NCI-H146 treated with DMSO at 0.1 percent for 48 hours (cell line): ENCODE results near the gene IFT122.

Experiments used
- DNase-seq: peaks from one replicate; lab custom pipeline; 2025; ENCODE audit not compliant: unreplicated experiment; lab: John Stamatoyannopoulos, UW

IFT122 gene

DNA sequence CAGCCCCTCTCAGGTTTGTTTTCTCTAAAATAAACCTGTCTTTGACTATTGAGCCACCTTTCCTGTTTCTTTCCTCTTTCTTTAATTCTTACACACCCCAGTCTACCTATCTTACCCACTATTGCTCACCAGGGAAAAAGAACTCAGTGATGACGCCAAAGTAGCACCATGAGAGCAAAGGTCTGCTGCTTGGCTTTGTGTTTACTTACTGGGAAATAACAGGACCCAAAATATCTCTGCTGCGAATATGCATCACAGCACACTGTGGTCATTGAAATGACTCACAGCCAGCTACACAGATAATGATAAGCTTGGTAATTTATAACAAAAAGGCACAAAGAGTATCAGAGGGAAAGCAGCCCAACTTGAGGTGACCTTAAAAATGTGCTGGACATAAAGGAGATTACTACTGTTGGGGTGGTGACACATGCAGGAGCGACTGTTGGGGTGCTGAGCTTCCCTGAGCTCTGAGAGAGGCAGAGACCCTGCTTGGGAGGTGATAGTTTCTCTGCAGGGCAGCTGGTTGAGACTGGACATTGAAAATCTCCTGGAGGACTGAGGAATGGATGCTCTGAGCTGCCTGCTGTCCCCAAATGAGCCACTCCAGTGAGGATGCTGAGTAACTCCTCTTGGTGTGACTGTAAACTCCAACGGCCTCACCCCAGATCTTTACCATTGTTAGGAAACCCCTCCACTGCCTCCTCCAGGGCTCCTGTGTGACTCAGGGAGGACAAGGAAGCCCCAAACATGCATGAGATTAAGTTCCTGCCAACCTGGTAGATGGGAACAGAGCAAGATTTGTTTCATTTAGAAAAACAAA is 26.1 kb upstream of the IFT122 start:
- no peak for DNase-seq

DNA sequence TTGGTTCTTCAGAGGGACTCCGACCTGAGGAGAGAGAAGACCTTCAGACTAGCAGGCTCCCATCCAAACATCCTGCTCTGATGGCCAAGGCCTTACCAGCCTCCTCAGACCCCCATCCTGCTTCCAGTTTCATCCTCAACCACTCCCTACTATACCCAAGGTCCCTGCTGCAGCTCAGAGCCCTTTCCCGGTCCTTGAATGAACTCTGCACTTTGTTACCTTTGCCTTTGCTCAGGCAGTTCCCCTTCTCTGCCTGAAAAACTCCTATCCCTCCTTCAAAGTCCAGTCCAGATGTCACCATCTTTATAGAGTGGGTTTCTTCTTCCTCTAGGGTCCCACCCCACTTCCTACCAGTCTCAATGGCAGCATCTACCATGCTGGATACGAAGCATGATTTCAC is 24.6 kb upstream of the IFT122 start:
- DNase-seq = no peak

DNA sequence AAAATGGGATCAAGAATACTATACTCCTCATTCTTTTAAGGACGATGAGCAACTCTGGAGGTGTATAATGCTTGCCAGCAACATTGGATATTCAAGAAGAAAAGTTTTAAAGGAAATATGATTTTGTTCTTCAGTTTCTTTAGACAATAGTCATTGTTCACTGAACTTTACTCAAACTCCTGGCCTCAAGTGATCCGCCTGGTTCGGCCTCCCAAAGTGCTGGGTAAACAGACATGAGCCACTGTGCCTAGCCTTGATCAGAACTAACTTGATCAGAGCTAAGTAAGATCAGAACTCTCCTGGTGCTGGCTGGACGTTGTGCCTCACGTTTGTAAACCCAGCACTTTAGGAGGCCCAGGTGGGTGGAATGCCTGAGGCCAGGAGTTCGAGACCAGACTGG is 24.2 kb upstream of the IFT122 start:
- DNase-seq = no peak

DNA sequence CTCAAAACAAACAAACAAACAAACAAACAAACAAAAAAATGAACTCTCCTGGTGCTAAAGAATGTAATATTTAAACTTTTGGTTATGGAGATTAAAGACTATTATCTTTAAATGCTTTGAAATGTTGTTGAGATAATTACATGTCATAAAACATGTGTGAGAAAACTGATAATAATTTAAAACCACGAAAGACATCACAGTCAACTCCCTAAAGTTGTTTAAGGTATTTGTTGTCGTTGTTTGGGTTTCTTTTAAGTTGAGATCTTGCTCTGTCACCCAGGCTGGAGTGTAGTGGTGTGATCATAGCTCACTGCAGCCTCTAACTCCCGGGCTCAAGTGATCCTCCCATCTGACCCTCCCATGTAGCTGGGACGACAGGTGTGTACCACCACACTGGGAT is 23.6 kb upstream of the IFT122 start:
- no peak for DNase-seq

DNA sequence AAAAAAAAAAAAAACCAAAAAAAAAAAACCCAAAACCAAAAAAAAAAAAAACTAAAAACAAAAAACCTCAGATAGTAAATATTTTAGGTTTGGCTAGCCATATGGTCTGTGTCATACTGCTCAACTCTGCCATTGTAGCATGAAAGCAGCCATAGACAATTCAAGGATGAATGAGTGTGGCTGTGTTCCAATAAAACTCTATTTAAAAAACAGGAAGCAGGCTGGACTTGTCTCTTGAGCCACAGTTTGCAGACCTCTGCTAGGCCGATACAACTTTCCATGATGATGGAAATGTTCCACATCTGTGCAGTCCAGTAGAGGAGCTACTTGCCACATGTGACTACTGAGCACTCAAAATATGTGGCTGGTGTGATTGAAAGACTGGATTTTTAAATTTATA is 22.7 kb upstream of the IFT122 start:
- no peak for DNase-seq

DNA sequence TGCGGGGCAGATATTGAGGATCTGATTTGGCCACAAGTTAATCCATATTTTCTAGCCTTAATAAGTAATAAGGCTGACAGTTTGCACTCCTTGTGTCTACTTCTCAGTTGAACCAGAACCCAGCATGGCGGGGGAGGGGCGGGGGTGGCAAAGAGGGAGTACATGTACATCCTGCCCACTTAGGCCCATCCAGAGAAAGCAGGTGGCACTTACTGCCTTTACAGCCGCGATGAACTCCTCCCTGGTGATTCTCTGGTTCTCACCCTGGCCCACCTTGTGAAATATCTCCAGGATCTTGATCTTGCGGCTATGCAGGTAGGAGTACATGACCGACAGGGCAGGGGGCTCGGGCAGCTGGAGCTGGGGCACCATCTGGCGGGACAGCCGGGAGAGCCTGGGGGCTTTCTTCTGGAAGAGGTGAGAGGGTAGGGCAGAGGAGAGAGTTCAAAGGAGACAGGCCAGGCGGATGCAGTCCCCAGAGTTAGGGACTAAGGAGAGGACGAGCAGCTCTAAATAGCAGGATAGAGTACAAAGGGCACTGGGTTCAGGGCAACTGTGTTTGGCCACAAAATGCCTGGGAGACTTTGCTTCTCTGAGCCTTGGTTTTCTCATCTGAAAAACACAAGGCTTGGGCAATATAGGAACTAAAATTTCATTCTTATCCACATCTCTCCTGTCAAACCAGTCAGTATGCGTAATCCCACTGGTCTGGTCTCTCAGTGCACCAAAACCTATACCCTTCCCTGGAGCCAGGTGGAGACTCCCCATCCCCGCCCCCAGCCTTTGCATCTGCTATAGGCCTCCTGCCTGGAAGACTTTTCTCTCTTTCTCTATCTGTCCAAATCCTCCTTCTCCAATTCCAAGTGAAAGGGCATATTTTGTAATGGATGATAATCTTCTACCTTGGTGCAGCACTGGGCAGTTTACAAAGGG is 21.7 kb upstream of the IFT122 start:
- DNase-seq = no peak

DNA sequence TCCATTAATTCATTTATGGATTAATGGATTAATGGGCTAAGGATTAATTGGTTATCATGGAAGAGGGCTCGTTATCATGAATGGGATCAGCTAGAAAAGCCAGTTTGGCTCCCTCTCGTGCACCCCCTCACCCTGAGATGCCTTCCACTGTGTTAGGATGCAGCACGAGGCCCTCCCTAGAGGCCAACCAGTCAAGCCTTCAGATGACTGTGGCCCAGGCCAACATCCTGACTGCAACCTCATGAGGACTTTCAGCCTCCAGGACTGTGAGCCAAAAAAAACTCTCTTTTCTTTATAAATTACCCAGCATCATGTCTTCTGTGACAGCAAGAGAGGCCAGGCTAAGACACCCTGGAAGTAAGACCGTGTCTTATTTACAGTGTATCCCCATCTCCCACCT is 20.5 kb upstream of the IFT122 start:
- no peak for DNase-seq

DNA sequence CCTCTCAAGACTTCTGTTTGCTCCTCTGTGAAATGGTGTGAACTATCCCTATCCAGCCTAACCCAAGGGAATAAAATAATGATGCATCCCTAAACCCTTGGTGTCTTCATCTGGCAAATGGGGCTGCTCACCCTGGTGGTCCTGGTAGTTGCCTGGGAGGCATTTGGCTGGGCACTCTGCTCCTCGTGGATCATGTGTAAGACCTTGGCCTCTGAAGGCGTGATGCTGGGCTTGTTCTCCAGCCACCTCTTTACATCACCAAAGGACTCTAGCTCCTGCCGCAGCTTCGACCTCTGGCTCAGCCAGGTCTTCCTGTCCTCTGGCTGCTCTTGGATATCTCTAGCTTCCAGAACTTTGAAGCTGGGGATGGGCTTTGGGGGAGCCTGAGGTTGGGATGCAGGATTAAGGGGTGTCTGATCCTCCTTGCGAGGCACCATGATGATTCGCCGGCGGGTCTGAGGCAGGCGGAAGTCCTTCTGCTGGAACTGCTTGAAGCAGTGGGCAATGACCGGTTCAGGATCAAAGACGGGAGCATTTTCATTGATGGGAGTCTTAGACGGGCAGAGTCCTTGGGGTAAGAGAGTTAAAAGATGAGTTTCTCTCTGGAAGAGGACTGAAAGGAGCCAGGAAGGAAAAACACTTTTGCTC is 18.7 kb upstream of the IFT122 start:
- no peak for DNase-seq

DNA sequence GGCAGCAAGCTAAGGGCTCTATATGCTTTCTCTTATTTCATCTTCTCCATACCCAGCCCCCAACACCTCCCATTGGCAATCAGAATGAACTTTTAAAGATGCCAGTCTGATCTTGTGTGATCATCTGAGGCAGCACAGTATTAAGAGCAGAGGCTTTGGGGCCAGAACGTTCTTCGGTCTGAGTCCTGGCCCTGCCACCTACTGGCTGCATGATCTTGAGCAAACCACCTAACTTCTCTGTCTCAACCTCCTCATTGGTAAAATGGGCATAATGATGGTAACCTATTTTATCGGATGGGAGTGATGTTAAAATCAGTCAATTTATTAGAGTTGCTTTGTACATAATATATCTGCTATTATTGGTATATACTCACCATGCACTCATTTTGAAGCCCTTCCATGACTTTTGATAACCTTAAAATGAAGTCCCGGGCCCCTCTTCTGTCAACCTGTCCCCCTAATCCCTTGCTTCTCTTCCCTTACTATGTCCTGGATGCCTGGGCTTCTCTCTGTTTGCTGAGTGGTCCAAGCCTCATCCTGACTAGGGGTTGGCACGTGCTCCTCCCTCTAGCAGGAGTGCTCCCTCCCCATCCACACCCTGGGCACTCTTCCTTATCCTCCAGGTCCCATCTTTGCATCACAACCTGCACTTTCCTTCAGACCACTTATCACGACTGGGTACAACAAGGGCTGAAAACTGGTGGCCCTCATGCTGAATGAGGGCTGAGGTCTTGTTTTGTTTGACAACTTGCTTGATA is 17.9 kb upstream of the IFT122 start:
- DNase-seq = no peak

DNA sequence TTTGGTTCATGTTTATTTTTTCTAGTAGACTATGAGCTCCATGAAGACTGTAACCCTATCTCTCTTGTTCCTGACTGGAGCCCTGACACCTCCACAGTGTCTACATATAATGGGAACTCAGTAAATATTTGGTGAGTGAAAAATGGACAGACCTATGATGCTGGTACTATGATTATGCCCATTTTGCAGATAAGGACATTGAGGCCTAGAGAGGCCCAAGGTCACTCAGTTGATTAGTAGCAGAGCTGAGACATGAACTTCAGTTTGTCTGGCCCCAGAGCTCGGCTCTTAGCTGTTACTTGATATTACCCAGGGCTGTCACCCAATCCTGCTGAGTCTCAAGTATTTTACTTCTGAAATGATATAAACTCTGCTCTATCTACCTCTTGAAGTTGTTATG is 17.1 kb upstream of the IFT122 start:
- no peak for DNase-seq

DNA sequence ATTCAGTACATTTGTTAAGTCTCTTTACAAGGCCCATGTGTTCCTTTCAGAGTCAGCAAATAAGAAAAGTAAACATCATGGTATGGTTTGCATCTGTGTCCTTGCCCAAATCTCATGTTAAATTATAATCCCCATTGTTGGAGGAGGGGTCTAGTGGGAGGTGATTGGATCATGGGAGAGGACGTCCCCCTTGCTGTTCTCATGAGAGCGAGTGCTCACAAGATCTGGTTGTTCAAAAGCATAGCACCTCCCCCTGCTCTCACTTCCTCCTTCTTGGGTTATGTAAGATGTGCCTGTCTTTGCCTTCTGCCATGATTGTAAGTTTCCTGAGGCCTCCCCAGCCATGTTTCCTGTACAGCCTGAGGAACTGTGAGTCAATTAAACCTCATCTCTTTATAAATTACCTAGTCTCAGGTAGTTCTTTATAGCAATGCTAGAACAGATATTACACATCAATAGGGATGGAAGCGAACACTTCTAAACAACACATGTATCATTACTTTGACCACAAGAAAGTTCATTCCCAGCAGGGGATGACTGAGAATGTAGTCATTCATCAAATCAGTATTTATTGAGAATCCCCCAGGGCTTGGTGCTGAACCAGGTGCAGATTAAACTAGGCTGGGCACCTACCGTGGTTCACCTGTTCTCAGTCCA is 15.7 kb upstream of the IFT122 start:
- DNase-seq = no peak

DNA sequence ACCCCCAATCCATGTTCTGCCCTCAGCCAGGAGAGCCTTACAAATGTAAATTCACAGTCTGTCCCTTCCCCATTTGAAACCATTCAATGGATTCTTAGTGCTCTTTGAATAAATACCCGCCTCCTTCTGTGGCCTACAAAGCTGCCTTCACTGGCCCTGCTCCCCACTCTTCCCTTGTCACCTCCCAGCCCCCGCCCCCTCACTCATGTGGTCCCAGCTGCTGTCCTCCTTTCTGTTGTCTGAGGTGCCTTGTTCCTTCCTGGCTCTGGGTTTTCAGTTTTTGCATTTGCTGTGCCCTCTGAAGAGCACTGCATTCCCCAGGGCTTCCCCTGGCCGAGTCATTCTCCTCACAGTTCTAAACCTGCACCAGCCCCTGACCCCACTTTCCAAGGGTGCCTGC is 14.8 kb upstream of the IFT122 start:
- no peak for DNase-seq

DNA sequence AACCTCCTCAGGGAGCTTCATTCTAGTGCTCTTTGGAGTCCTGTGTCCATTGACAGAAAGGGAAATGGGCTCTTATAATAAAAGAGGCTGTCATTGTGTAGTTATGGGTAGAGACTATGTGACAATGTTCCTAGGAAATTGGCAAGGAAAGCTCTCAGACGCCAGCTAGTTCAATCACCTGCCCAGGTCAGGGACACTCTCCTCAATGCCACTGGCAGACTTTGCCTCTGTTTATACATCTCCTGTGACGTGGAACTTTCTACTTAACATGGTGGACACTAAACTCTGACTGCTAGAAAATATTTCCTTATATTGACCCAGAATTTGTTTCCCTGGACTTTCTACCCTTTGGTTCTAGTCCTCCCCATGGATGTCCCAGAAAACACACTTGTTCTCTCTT is 14.4 kb upstream of the IFT122 start:
- DNase-seq = no peak

DNA sequence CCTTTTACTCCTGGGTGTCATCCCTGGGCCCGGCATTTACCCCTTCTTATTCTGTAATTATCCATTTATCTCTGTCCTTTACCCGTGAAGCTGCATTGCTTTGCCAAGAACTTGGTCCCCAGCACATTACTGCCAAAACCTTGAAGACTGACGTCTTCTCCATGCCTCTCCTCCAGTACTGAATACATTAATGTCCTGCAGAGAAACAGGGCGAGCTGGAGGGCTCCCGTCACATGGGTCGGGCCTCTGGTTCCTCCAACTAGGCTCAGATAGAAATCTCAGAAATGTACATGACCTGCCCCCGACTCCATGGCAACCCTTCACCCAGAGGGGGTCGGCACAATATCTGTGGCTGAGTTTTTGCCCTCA is 12.0 kb upstream of the IFT122 start:
- no peak for DNase-seq

DNA sequence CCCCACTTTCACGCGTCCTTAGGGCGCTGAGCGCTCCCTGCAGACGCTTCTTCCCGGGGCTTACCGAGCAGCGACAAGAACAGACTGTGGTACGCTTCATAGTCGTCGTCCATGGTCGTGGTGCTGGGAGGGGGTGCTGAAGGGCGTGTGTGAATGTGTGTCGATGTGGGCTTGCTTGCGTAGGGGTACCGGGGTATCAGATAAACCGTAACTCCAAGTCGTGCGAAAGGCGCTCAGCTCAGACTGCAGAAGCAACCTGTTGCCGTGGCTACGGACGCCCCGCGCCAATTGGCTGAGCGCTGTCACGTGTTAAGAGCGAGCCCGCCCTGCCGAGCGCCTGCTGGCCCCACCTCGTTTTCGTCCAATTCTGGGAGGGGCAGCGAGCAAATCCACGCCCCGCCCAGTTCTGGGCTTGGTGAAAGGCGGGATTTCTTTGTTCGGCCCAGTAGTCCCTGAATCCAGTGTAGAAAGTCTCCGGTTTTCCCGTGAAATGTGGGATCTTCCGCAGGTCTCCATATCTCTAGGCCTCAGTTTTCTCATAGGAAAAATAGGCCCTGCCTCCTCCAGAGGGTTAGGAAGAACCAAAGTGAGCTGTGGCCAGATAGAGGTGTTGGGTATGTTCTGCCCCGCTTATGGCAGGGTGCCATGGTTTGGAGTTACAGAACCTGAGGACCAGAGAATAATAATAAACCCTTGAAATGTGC is 11.5 kb upstream of the IFT122 start, which contains the start of gene EFCAB12:
TSS of gene EFCAB12 (minus strand) at position 261 of the 704 bp plus-strand sequence. CDS start at position 113, 148 bp downstream.
- peak; percentile 95 for DNase-seq

DNA sequence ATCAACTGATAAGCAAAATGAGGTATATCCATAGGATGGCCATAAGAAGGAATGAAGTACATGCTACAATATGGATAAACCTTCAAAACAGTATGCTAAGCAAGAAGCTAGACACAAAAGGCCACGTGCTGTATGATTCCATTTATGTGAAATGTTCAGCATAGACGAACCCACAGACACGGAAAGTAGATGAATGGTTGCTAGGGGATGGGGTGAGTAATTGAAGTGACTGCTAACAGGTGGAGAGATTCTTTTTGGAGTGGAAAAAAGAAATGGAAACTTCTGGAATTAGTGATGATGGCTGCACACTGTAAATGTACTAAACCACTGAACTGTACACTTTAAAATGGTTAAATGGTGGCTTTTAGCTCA is 11.0 kb upstream of the IFT122 start:
- no peak for DNase-seq

DNA sequence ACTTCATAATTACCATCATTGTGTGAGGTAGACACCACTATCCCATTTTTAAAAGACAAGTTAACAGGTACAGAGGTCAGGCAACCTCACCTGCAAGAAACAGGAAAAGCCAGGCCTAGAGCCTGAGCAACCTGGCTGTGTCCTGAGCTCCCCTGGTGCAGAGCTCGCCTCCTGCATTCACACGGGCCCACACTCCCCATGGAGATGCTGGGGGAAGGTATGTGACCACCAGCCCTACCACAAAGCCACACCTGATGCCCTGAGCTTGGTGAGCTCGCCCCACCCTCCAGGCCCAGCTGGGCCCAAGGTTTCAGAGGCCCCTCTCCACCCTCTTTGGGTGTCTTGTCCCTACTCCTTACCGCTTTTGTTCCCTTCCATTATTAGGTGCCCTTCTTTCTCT is 10.4 kb upstream of the IFT122 start:
- DNase-seq = no peak

DNA sequence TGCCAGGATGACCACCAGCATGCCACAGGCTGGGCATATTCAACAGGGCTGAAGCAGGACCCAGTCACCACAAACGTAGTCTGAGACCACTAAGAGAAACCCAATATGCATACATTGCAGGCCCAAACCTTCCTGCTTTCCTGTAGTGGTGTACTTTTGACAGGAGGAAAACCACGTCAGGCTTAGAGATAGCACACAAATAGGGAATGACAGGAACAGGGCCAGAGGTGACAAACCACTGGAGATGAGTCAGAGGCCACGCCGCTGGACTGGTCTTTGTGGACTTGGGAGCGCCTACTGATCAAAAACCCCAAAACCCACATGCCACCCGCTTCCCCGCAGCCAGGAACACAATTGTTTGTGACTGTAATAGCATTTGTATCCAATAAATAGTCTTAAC is 8.0 kb upstream of the IFT122 start:
- no peak for DNase-seq

DNA sequence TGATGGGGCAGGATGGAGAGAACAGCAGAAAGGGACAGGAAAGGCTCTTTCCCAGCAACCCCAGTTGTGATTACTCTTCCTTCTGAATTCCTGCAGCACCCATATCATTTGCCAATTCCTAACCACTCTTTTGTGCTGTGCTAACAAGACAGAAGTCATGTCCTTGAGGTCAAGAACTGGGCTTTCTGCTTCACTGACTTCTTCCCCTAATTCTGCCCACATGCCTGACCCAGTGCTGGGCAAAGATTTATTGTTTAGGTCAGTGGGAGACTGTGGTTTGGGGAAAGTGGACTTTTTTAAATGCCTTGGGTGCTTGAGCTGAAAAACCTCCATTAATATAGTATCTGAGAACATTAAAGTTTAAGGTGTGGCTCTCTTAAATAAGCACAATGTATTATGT is 7.4 kb upstream of the IFT122 start:
- no peak for DNase-seq

DNA sequence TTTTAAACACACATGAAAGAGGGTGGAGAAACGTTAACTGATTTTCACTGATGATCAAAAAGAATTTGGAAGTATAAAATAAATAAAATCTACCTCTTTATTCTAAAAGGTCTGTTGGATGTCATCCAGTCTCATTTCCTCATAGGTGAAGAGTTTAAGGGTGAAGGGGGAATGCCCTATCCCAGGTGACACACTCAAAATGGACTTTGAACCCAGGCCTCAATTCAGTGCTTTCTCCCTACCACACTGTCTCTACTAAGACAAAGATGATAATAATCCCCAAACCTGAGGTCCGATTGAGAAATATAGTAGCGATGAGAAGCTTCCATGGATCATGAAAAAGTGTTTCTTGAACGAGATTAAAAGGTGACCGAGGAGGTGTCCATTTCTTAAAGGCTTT is 6.5 kb upstream of the IFT122 start:
- DNase-seq = no peak
